22Rv1 (cell line): Measurements from ENCODE around the gene RBM18.

ENCODE experiments used
- CTCF ChIP-seq: fragments of 450-650 bp; IDR thresholded peaks from 2 replicates; pipeline ENCODE4 v1.5.1; 2017; ENCODE audit warnings: mild to moderate bottlenecking
- ZFX ChIP-seq: fragments of 450-650 bp; IDR thresholded peaks from 2 replicates; pipeline ENCODE4 v1.6.1; 2017; ENCODE audit warnings: antibody characterized with exemption, borderline replicate concordance

GRCh38 chr9:122228568-122229484, 35.8 kb downstream of the RBM18 start, which contains the start of gene LHX6:
- TF ChIP-seq CTCF (no peak), ZFX (no peak)
